PC-3 (cell line): ENCODE results near the gene CCL1.

Experiments used
- CTCF ChIP-seq: fragments of 300-600 bp; sonication (generic); conservative IDR thresholded peaks from 2 replicates; pipeline ENCODE4 v1.5.1; 2017; ENCODE audit warnings: antibody characterized with exemption, low read depth, mild to moderate bottlenecking, low read length
- EZH2phosphoT487 ChIP-seq: fragments of 300-600 bp; sonication (generic); IDR thresholded peaks from 2 replicates; pipeline ENCODE4 v1.6.1; 2018; ENCODE audit warnings: mild to moderate bottlenecking, antibody characterized with exemption, low read length, borderline replicate concordance

DNA sequence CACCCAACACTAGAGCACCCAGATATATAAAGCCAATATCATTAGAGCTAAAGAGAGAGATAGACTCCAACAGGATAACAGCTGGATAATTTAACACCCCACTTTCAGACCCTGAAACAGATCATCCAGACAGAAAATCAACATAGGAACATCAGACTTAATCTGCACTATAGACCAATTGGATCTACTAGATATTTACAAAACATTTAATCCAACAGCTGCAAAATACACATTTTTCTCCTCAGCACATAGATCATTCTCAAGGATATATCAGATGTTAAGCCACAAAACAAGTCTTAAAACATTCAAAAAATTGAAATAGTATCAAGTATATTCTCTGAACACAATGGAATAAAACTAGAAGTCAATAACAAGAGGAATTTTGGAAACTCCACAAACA is 10.8 kb downstream of the CCL1 start:
- TF ChIP-seq CTCF (no peak), EZH2phosphoT487 (no peak)
